GM21360 (cell line): Measurements from ENCODE around the gene HIGD1C.
"Not testable (repeated sequence)": the region's sequence is repeated elsewhere in the genome, so short reads cannot be mapped to it uniquely, and the experiment has no call there.

Experiments
- ATAC-seq: cut with Tn5 transposase; IDR thresholded peaks from one replicate; pipeline ENCODE4 v1.9.1; 2021; ENCODE audit warnings: mild to moderate bottlenecking, moderate library complexity; ENCODE audit not compliant: unreplicated experiment

HIGD1C gene

GRCh38 chr12:51013441-51013840 is 61.1 kb downstream of the HIGD1C start:
- no peak for ATAC-seq

- ATAC-seq: not testable (repeated sequence)
Measured at GRCh38 chr12:51014467-51014866, 62.1 kb downstream of the HIGD1C start.

- no peak for ATAC-seq
Measured at GRCh38 chr12:51017452-51017851, 65.1 kb downstream of the HIGD1C start.

- no peak for ATAC-seq
Measured at GRCh38 chr12:51018956-51019355, 66.6 kb downstream of the HIGD1C start.

- ATAC-seq: no peak
Measured at GRCh38 chr12:51019927-51020326, 67.6 kb downstream of the HIGD1C start.
